ENCODE data around the gene OR2S2. TPM values are rescaled to one million over a fixed set of nuclear protein-coding genes. Genes with fewer than 3 reads are reported as not detected.

The OR2S2 gene
- total and polyA plus RNA-seq, 2 of the 8 experiments (the other 6 are each of a cell fraction or from before 2014, with no cell fraction given) = not detected

GRCh38 chr9:35919212-35920008 is 38.5 kb downstream of the OR2S2 start:
- no peak overlapping the region for H2BK5ac ChIP-seq (ENCODE audit: low read depth, low read length)
- no peak overlapping the region for H3K23ac ChIP-seq (ENCODE audit: insufficient read length)
- H4K91ac ChIP-seq (replicated peaks; ENCODE audit: insufficient read length, low read length) = no peak overlapping the region
- H3K4ac ChIP-seq (replicated peaks; ENCODE audit: insufficient read length, low read depth, low read length) = no peak overlapping the region
- TF ChIP-seq HDAC2 (IDR thresholded peaks at IDR 0.05; ENCODE audit: borderline replicate concordance in 1 of 2, low read depth in 2 of 2, low read length in 2 of 2) (no peak), SIN3A (conservative IDR thresholded peaks at IDR 0.05 in 1 of 2, IDR thresholded peaks at IDR 0.05 in 1 of 2; ENCODE audit: low read depth in 1 of 2, low read length in 2 of 2) (no peak), JUN (IDR thresholded peaks at IDR 0.05; ENCODE audit: low read depth, low read length) (no peak)
- no peak overlapping the region for H2BK12ac ChIP-seq (ENCODE audit: low read depth, low read length)
- POLR2A ChIA-PET (ENCODE audit: partially characterized antibody) = interaction anchor here (0.9 kb wide), 1 partner anchor 27 kb away, joined by 4 read pairs; no protein-coding TSS in a partner anchor
- no peaks in the 10 kb centered on the region for H3K23me2 ChIP-seq (ENCODE audit: low read depth, low read length)
- no peaks in the 10 kb centered on the region for H3K9me3 ChIP-seq (ENCODE audit: insufficient read depth in 2 of 2, low read depth in 1 of 2, low read length in 1 of 2)
- H4K5ac ChIP-seq (ENCODE audit: insufficient read length, low read depth, low read length) = no peak overlapping the region
- no peaks in the 10 kb centered on the region for H4K20me1 ChIP-seq (replicated peaks in 1 of 2; ENCODE audit: control insufficient read depth in 1 of 2, insufficient read depth in 2 of 2, low read length in 2 of 2)
- H3K27ac ChIP-seq (ENCODE audit: low read depth, low read length) = no peak overlapping the region
- DNase-seq (ENCODE audit: low read depth in 1 of 2, low spot score in 2 of 2) (no peak), FAIRE-seq (no peak)
- H3K18ac ChIP-seq (ENCODE audit: extremely low read depth, low read length) = no peak overlapping the region
- H3K56ac ChIP-seq (replicated peaks; ENCODE audit: insufficient read length, low read depth, low read length) = no peak overlapping the region
- no peaks in the 10 kb centered on the region for H3K36me3 ChIP-seq (ENCODE audit: control insufficient read depth in 2 of 4, insufficient read depth in 4 of 4, low read length in 3 of 4)
- no peaks in the 10 kb centered on the region for H3K79me1 ChIP-seq (ENCODE audit: low read depth, low read length)
- H3K4me3 ChIP-seq (ENCODE audit: extremely low read depth in 1 of 4, insufficient read depth in 2 of 4, low read depth in 3 of 4, low read length in 4 of 4) = no peak overlapping the region
- no peaks in the 10 kb centered on the region for H3K27me3 ChIP-seq (replicated peaks in 1 of 4; ENCODE audit: control insufficient read depth in 3 of 4, extremely low read depth in 1 of 4, insufficient read depth in 3 of 4, low read length in 3 of 4)
- no peak overlapping the region for H3K9ac ChIP-seq (replicated peaks in 1 of 4; ENCODE audit: extremely low read depth in 1 of 4, low read depth in 3 of 4, low read length in 3 of 4)
- H2BK20ac ChIP-seq (ENCODE audit: low read length) = no peak overlapping the region
- H3K4me1 ChIP-seq (replicated peaks in 1 of 4; ENCODE audit: control insufficient read depth in 3 of 4, insufficient read depth in 4 of 4, low read length in 3 of 4) = peaks cover 0 to 4% (median 0%) of the 10 kb centered on the region in 4 experiments; a peak in 3 of 7 replicates
- no peak overlapping the region for H3K14ac ChIP-seq (ENCODE audit: insufficient read length)
- H2AFZ ChIP-seq (ENCODE audit: low read length) = no peak overlapping the region
- H3K4me2 ChIP-seq (ENCODE audit: insufficient read depth in 1 of 2, low read depth in 2 of 2, low read length in 2 of 2) = no peak overlapping the region
- no peak overlapping the region for H2BK15ac ChIP-seq (ENCODE audit: low read length)
- H4K8ac ChIP-seq (ENCODE audit: extremely low read depth, insufficient read depth, low read length) = no peak overlapping the region
- no peaks in the 10 kb centered on the region for H3K79me2 ChIP-seq (ENCODE audit: control insufficient read depth in 1 of 2, insufficient read depth in 2 of 2, low read length in 2 of 2)
- H2BK120ac ChIP-seq (replicated peaks; ENCODE audit: low read depth, low read length) = no peak overlapping the region
- 94% methylated on average over 3 of the region's 3 CpGs; no CpG with 5 or more reads in 1 of the 2 experiments for WGBS, 2 experiments (ENCODE audit: extremely low coverage in 1 of 2, insufficient coverage in 1 of 2, insufficient read length in 1 of 2, insufficient replicate concordance in 2 of 2, low coverage in 1 of 2, low lambda C conversion rate in 2 of 2, missing lambda C conversion rate in 1 of 2)
- no peak overlapping the region for H2AK5ac ChIP-seq (ENCODE audit: low read depth, low read length)
- CTCF ChIA-PET (ENCODE audit: partially characterized antibody) = interaction anchor here (0.8 to 2.5 kb wide), 6 partner anchors 14 to 119 kb away, joined by 3 to 7 read pairs (median 4); no protein-coding TSS in a partner anchor

All from H1 (cell line).